HG03354 (cell line): ENCODE measurements around the gene TENM3.

ENCODE experiments used
- ATAC-seq: cut with Tn5 transposase; IDR thresholded peaks from one replicate; pipeline ENCODE4 v1.9.1; 2021; ENCODE audit warnings: mild to moderate bottlenecking; ENCODE audit not compliant: unreplicated experiment, poor library complexity, severe bottlenecking

Gene TENM3

GRCh38 chr4:182578402-182578801 lies 335.2 kb downstream of the TENM3 start:
- no peak for ATAC-seq

DNA sequence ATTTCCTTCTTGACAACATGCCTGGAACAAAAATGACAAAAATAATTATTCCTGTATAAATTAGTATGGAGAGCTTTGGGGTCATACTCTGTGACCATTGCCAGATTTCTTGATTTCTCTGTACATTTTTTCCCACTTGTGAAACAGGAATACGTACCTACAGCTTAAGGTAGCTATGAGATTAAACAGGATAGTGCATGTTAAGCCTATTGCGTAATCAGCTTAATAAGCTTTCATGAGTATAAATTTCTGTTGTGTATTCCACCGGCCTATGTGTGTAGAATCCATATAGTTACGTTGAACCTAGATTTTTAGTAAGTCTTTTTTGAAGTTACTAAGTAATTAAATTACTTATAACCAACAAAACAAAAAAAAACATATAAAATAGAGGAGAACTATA lies 339.0 kb downstream of the TENM3 start:
- ATAC-seq: no peak

- no peak for ATAC-seq
Measured at GRCh38 chr4:182583703-182584415, 340.7 kb downstream of the TENM3 start.

- no peak for ATAC-seq
Measured at GRCh38 chr4:182585321-182585720, 342.1 kb downstream of the TENM3 start.

DNA sequence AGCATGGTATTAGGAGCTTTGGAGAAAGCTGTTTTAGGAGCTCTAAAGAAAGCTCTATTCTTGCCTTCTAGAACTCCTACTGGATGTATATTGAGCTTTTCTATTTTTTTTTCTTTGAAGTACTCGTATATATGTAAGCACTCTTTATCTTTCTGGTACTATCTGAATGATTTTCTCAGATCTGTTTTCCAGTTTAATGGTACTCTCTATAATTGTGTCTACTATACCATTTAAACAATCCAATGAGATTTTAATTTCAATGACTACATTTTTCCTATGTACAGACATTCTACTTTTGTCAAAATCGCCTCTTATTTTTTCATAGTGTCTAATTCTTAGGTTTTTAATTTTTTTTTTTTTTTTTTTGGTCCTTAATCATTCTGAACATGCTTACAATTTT lies 345.9 kb downstream of the TENM3 start:
- ATAC-seq: no peak

DNA sequence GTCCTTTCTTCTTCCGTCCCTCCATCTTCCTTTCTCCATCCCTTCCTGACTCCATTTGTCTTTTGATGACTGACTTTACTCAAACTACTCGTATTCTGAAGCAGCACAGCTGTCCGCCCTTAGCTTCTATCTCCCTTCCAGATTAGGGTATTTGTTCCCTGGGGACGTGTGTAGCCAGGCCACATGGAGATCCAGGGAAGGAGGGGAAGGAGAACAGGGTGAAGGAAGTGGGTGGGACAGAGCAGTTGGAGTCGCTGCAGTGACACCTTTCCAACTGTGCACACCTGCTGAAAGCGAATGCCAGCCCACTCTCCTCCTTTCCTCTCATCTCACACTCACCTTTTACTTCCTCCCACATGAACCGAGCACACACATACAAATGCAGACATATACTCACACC lies 350.2 kb downstream of the TENM3 start:
- ATAC-seq: no peak

DNA sequence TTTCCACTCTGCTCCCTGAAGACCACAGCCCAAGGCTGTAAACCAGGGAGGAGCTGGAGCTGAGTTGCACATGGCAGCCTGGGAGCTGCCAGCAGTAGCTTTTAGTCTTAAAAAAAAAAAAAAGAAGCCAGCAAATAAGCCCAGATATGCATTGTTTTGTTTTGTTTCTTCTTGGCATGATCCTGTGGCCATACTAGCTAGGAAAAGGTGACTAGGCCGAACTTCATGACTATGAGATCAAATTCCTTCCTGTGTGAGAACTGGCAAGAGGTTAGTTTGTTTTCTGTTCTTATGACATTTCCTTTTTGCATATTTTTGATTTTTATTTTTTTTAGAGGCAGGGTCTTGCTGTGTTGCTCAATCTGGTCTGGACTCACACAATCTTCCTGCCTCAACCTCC lies 350.7 kb downstream of the TENM3 start:
- no peak for ATAC-seq

DNA sequence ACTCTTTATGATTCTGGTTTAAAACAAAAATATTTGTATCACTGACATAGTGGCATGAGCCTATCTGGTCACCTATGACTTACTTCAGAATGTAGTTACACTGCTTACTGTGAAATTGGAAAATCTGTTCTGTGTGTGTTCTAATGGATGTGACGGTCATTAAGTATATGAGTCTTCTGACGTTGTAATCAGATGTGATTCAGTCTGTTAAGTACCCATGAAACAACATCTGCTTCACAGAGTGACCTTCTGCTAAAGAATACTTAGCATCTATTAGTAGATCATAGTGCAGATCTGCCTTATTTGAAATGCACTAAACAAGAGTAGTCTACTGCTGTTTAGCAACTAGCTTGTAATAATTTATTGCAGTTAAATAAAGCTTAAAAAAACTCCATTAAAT lies 356.9 kb downstream of the TENM3 start:
- ATAC-seq: no peak

DNA sequence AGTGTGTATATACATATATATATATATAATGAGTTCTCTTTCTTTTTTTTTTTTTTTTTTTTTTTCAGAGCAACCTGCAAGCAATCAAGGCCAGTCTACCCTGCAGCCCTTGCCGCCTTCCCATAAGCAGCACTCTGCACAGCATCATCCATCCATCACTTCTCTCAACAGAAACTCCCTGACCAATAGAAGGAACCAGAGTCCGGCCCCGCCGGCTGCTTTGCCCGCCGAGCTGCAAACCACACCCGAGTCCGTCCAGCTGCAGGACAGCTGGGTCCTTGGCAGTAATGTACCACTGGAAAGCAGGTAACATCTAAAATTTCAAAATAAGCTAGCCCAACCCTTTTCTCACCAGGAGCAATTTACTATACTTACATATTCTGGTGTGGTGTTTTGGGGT lies 357.7 kb downstream of the TENM3 start:
- no peak for ATAC-seq

DNA sequence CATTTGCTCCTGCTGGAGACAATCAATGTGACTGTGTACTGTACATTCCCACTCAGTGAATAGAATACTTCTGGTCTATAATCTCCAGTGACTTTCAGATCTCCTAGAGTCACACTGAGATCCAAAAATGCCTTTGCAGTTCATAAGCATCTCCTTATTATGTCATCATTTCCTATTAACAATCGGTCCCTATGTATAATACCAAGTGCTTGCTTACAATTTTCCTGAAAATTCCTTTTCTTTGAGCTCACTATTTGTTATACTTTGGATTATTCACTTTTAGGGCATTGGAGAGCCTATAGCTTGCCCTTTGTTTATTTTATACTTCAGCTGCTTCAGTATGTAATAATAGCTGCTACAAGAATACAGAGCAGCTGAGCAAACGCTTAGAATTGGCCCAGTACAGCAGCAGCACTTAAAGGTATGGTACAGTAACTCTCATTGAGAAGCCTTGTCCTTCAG lies 361.0 kb downstream of the TENM3 start:
- ATAC-seq: no peak

- no peak for ATAC-seq
Measured at GRCh38 chr4:182604953-182605352, 361.8 kb downstream of the TENM3 start.

DNA sequence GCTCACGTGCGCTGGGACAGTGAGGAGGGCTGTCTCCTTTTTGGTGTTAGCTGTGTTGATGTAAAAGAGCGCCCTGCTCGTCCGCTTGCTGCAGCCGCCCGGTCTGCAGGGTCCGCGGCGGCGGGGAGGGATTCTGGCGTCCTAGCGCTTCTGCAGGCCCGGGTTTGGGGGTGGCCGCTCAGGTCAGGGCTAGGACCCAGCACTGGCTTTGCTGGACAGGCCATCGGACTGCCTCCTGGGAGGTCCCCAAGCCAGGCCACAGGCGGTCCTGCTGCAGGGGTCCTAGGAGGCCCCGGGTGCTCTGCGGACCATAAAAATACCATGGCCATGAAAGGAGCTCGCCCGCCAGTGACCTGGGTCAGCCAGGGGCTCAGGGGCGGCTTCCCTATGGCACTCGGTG lies 365.3 kb downstream of the TENM3 start:
- ATAC-seq: no peak

- no peak for ATAC-seq
Measured at GRCh38 chr4:182616476-182616875, 373.3 kb downstream of the TENM3 start.

DNA sequence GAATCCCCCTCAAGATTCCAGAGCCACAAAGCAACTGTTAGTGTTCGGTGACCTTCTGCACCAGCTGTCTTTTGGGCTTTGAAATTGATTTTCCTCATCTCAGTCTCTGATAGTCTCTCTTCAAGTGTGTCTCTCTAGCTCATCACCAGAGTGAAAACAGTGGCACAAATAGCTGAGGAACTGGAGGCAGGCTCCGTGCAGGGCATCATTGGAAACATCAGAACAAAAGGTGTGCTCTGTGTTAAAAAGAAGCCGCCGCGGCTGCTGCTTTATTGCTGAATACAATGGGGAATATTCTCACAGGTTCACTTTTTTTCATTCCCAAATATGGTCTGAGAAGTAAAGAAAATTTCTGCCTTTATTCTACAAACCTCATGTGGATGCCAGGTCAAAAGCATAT lies 376.5 kb downstream of the TENM3 start:
- no peak for ATAC-seq

GRCh38 chr4:182620111-182620980 lies 377.1 kb downstream of the TENM3 start:
- ATAC-seq: no peak

- ATAC-seq: no peak
Measured at GRCh38 chr4:182624281-182624680, 381.1 kb downstream of the TENM3 start.

DNA sequence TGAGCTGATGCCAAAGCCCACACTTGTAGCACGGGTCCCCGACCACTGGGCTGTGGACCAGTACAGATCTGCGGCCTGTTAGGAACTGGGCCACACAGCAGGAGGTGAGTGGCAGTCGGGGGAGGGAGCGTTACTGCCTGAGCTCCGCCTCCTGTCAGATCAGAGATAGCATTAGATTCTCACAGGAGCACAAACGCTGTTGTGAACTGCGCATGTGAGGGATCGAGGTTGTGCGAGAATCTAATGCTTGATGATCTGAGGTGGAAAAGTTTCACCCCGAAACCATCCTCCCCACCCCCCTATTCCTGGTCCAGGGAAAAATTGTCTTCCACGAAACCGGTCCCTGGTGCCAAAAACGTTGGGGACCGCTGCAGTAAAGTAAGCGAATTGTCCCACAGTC lies 382.0 kb downstream of the TENM3 start:
- no peak for ATAC-seq

- ATAC-seq: no peak
Measured at GRCh38 chr4:182627996-182628395, 384.8 kb downstream of the TENM3 start.

GRCh38 chr4:182628544-182628943 lies 385.3 kb downstream of the TENM3 start:
- ATAC-seq: no peak

DNA sequence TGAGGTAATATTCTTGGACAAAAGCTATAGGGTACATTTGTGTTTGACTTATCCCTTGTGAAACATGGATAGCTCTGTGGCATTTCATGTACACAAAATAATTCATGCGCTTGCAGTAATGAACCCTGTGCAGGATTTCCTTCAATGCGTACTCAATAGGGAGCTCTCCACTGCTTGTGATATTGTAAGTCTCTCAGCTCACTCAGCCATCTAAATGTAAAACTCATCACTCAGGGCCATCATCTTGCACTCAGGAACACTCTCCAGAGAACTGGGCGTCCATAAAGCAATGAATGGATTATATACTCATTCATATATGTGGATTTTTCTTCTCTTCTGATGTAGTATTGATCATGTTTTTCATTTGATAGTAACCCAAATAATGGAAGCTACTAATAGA lies 385.9 kb downstream of the TENM3 start:
- no peak for ATAC-seq

GRCh38 chr4:182640491-182640890 lies 397.3 kb downstream of the TENM3 start:
- ATAC-seq: no peak
